Measurements from ENCODE around the gene AUP1. TPM values are rescaled to one million over a fixed set of nuclear protein-coding genes. Genes with fewer than 3 reads are reported as not detected.

AUP1 gene
- total RNA-seq, 1 donor from 2014 or later: 143 TPM

DNA sequence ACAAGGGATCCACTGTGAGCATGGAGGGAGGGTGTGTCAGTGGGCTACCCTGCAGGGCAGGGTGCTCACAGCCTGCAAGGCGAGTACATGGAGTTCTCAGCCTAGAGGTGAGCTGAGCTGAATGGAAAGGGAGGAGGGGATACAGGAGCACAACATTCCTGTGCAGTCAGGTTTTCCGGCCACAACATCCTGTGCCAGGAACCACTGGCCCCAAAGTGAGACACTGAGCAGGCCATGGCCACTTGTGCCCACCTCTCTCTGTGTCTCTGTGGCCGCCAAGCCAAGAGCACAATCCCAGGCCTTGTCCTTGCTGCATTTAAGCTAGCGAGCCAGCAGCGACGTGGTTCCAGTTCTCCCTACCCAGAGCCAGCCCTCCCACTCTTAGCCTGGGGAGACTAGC lies 31.1 kb upstream of the AUP1 start:
- TF ChIP-seq, protein P1, sequence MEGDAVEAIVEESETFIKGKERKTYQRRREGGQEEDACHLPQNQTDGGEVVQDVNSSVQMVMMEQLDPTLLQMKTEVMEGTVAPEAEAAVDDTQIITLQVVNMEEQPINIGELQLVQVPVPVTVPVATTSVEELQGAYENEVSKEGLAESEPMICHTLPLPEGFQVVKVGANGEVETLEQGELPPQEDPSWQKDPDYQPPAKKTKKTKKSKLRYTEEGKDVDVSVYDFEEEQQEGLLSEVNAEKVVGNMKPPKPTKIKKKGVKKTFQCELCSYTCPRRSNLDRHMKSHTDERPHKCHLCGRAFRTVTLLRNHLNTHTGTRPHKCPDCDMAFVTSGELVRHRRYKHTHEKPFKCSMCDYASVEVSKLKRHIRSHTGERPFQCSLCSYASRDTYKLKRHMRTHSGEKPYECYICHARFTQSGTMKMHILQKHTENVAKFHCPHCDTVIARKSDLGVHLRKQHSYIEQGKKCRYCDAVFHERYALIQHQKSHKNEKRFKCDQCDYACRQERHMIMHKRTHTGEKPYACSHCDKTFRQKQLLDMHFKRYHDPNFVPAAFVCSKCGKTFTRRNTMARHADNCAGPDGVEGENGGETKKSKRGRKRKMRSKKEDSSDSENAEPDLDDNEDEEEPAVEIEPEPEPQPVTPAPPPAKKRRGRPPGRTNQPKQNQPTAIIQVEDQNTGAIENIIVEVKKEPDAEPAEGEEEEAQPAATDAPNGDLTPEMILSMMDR (IDR thresholded peaks at IDR 0.05; ENCODE audit: insufficient read depth, low read length, poor library complexity, severe bottlenecking): no peak
- no peak for DNase-seq (ENCODE audit: low read depth)

DNA sequence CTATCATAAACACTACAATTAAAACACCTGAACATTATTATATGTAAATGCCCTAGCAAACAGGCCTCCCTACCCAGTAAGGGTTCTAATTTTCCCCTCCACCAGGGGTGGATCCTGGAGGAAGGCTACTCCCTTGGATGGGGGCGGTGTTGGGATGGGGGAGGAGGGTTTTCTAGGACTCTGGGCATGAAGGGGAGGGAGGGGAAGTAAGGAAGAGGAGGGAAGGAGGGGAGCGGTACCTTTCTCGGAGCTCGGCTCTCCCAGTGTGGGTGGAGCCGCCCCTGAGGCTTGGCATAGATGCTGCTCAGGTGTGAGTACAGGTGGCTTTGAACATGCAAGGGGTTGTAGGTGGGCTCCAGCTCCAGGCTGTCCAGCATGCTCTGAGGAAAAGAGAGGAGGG lies 30.4 kb upstream of the AUP1 start:
- Histone ChIP-seq H3K27me3 (ENCODE audit: control insufficient read depth, insufficient read depth, low read length) (no peaks in the 10 kb centered on the region), H3K36me3 (ENCODE audit: control insufficient read depth, insufficient read depth, low read length) (no peaks in the 10 kb centered on the region), H3K4me3 (ENCODE audit: low read depth, low read length) (no peak overlapping the region)
- no peak for DNase-seq (ENCODE audit: low read depth)
- TF ChIP-seq, protein P1 (IDR thresholded peaks at IDR 0.05; ENCODE audit: insufficient read depth, low read length, poor library complexity, severe bottlenecking): no peak

More for the DNA sequence above, 31.1 kb upstream of the AUP1 start:
- Histone ChIP-seq H3K36me3 (ENCODE audit: control insufficient read depth, insufficient read depth, low read length) (no peaks in the 10 kb centered on the region), H3K4me3 (ENCODE audit: low read depth, low read length) (no peak overlapping the region), H3K27me3 (ENCODE audit: control insufficient read depth, insufficient read depth, low read length) (no peaks in the 10 kb centered on the region)

DNA sequence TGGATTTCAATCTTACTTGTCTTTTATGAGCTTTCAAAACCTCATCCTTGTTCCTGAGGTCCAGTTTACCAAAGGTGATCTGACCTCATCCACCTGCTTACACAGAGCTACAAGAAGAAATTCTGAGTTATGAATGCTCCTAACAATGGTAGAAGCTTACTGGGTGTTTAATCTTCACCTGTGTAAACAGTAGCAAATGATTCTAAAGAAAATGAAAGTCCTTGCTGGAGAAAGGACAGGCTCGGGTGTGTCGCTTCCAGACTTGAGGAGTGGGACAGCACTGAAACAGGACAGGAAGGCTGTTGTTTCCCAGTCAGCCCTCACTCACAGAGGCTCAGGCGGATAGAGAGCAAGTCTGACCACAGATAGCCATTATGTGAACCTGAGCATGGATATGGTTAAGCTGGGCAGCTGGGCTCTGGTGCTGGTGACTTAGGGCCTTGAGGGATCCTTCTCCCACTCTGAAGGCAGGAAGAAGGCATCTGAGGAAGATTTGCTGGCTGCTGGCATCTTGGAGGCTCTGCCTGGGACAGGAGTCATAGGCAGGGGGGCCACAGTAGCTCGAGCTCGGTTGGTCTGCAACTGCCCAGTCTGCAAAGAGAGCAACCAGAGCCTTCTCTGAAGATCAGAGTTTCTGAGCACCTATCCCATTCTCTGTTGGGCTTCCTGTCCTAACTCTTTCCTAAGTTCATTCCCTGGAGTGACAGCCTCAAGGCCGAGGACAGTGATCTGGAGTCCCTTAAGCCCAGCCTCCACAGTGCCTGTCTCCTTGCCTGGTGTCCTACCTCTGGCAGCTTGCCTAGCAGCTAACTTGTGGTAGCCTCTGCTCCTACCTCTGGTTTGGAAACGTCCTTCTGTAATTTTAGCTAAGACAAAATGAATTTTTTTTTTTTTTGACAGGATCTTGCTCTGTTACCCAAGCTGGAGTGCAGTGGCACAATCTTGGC lies 29.1 kb upstream of the AUP1 start:
- TF ChIP-seq, protein P1 (IDR thresholded peaks at IDR 0.05; ENCODE audit: insufficient read depth, low read length, poor library complexity, severe bottlenecking): no peak
- no peaks in the 10 kb centered on the region for H3K36me3 ChIP-seq (ENCODE audit: control insufficient read depth, insufficient read depth, low read length)
- no peaks in the 10 kb centered on the region for H3K27me3 ChIP-seq (ENCODE audit: control insufficient read depth, insufficient read depth, low read length)
- H3K4me3 ChIP-seq (ENCODE audit: low read depth, low read length): no peak overlapping the region
- no peak for DNase-seq (ENCODE audit: low read depth)

DNA sequence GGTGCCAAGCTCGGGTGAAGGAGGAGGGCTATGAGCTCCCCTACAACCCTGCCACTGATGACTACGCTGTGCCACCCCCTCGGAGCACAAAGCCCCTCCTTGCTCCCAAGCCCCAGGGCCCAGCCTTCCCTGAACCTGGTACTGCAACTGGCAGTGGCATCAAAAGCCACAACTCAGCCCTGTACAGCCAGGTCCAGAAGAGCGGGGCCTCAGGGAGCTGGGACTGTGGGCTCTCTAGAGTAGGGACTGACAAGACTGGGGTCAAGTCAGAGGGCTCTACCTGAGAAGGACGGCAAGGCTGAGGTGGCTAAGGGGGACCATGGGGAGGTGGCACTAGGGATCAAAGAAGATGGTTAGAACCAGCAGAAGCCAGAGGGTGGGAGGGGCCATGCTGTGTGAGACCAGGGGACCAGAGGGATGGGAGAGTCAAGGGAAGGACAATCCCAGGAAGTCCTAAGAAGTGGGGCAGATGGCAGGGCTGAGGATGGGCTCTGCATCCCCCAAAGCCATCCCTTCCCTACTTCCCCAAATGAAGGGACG lies 27.4 kb upstream of the AUP1 start:
- H3K4me3 ChIP-seq (ENCODE audit: low read depth, low read length): no peak overlapping the region
- H3K36me3 ChIP-seq (ENCODE audit: control insufficient read depth, insufficient read depth, low read length): no peaks in the 10 kb centered on the region
- TF ChIP-seq, protein P1 (IDR thresholded peaks at IDR 0.05; ENCODE audit: insufficient read depth, low read length, poor library complexity, severe bottlenecking): no peak
- no peaks in the 10 kb centered on the region for H3K27me3 ChIP-seq (ENCODE audit: control insufficient read depth, insufficient read depth, low read length)
- no peak for DNase-seq (ENCODE audit: low read depth)

DNA sequence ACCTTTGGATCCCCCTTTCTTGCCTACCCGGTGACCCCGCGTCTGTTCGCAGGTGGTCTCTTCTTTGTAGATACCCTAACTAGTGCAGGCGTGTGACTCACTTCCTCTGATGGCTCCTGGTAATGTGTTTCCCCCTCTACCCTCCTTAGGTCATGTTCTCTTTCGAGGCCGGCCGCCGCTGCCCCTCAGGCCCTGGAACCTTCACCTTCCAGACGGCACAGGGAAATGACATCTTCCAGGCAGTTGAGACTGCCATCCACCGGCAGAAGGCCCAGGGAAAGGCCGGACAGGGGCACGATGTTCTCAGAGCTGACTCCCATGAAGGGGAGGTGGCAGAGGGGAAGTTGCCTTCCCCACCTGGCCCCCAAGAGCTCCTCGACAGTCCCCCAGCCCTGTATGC lies 26.7 kb upstream of the AUP1 start:
- Histone ChIP-seq H3K36me3 (ENCODE audit: control insufficient read depth, insufficient read depth, low read length) (no peaks in the 10 kb centered on the region), H3K27me3 (ENCODE audit: control insufficient read depth, insufficient read depth, low read length) (no peaks in the 10 kb centered on the region), H3K4me3 (ENCODE audit: low read depth, low read length) (no peak overlapping the region)
- TF ChIP-seq, protein P1 (IDR thresholded peaks at IDR 0.05; ENCODE audit: insufficient read depth, low read length, poor library complexity, severe bottlenecking): no peak
- no peak for DNase-seq (ENCODE audit: low read depth)

Measured in kidney epithelial cell (primary cell).